GM12891 (cell line): ENCODE data around the gene GJB2.

ENCODE experiments used
- PAX5 ChIP-seq: IDR thresholded peaks from 2 replicates; pipeline ENCODE4 v1.6.1; 2011; ENCODE audit warnings: low read length, moderate library complexity, mild to moderate bottlenecking; ENCODE audit not compliant: insufficient read depth, severe bottlenecking
- POLR2A ChIP-seq: IDR thresholded peaks from 2 replicates; pipeline ENCODE4 v1.6.1; 2011; ENCODE audit warnings: low read depth, low read length, control low read depth
- POLR2AphosphoS5 ChIP-seq: IDR thresholded peaks from 2 replicates; pipeline ENCODE4 v1.6.1; 2011; ENCODE audit warnings: low read depth, low read length, control low read depth
- POU2F2 ChIP-seq: IDR thresholded peaks from 2 replicates; pipeline ENCODE4 v1.6.1; 2011; ENCODE audit warnings: low read depth, mild to moderate bottlenecking, control low read depth, low read length, moderate library complexity
- SPI1 ChIP-seq: IDR thresholded peaks from 2 replicates; pipeline ENCODE4 v1.6.1; 2011; ENCODE audit warnings: low read depth, low read length, control low read depth
- TAF1 ChIP-seq: IDR thresholded peaks from 2 replicates; pipeline ENCODE4 v1.6.1; 2011; ENCODE audit warnings: low read depth, low read length, control low read depth

GRCh38 chr13:20219577-20219976 is 26.8 kb upstream of the GJB2 start:
- TF ChIP-seq POLR2AphosphoS5 (no peak), POLR2A (no peak), POU2F2 (no peak), TAF1 (no peak), SPI1 (no peak), PAX5 (no peak)
